ENCODE results near the gene STK11IP. TPM values are rescaled to one million over a fixed set of nuclear protein-coding genes. Genes with fewer than 3 reads are reported as not detected.

The STK11IP gene
- total and polyA plus RNA-seq, 9 of the 15 experiments (the other 6 are each of a cell fraction or from before 2014, with no cell fraction given), result 0.52 to 21.7 (median 5.6) TPM

DNA sequence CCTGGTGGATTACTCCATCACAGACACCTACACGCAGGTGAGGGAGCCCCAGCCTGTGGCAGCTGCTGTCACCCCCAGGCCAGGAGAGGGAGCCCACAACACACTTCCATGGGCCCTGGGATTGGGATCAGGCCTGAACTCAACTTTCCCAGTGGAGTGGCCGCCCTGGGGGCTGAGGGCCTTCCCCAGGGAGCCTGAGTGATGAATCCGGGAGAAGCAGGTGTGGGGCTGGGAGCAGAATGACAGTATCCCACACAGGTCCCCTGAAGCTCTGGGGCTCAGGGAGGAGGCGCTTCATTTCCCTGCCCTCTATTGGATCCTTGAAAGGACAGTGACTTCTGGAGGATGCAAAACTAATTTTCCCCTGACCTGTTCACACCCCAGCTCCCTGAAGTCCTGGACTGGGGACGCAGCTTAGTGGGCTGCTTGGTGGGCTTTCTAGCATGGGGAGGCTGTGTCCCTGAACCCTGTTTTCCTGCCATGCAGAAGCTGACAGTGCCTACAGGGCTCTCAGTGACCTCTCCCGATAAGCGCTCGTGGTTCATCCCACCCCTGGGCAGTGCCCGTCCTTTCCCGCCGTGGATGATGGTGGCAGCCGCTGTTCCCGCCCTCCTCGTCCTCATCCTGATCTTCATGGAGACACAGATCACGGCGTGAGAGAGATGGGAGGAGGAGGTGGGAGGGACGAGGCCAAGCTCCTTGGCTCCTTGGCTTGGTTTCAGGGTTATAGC, 40.7 kb downstream of the STK11IP start:
- POLR2A ChIA-PET, result interaction anchor here (0.9 kb wide), 1 partner anchor 12 kb away, joined by 3 read pairs; no protein-coding TSS in a partner anchor
- DNase-seq (ENCODE audit: extremely low read depth in 1 of 4, low spot score in 3 of 4), result no peak

More for the DNA sequence above, 40.7 kb downstream of the STK11IP start:
- H3K9me1 ChIP-seq (ENCODE audit: control insufficient read depth, insufficient read depth, low read length), result no peaks in the 10 kb centered on the region
- H3K4me3 ChIP-seq, result no peak overlapping the region
- intact Hi-C loops (cut with micrococcal nuclease) (no loop called here), in situ Hi-C loops (cut with MboI) (no loop called here)
- H2AFZ ChIP-seq (ENCODE audit: low read depth, low read length), result no peak overlapping the region
- 29% methylated on average over 8 of the region's 17 CpGs for WGBS (ENCODE audit: insufficient coverage, low coverage, missing lambda C conversion rate)
- no peak overlapping the region for H3K4me2 ChIP-seq (ENCODE audit: insufficient read depth, low read length)
- H3K27me3 ChIP-seq (ENCODE audit: control insufficient read depth in 2 of 2, insufficient read depth in 2 of 2, low read length in 2 of 2), result peaks cover 2 to 26% of the 10 kb centered on the region in 2 experiments; a peak in 3 of 5 replicates
- no peaks in the 10 kb centered on the region for H4K20me1 ChIP-seq (replicated peaks; ENCODE audit: control insufficient read depth, insufficient read depth, low read length)
- BruUV-seq (replicated peaks), result no TSS peak
- H3K79me2 ChIP-seq (ENCODE audit: control insufficient read depth, insufficient read depth, low read length), result no peaks in the 10 kb centered on the region
- H3K9me3 ChIP-seq (replicated peaks; ENCODE audit: control insufficient read depth, insufficient read depth, low read depth, low read length), result no peaks in the 10 kb centered on the region
- ATAC-seq (no peak), FAIRE-seq (no peak)
- no peaks in the 10 kb centered on the region for H3K36me3 ChIP-seq (ENCODE audit: control insufficient read depth, insufficient read depth, low read length)
- H3K4me1 ChIP-seq (replicated peaks in 1 of 2; ENCODE audit: control insufficient read depth in 2 of 2, insufficient read depth in 2 of 2, low read length in 2 of 2), result peaks cover 18 to 56% of the 10 kb centered on the region in 2 experiments; a peak in 4 of 5 replicates
- peak overlapping the region in 1 of 2 experiments; percentile 58; a peak in 1 of 4 replicates for H3K9ac ChIP-seq (ENCODE audit: insufficient read depth in 1 of 2, low read depth in 2 of 2, low read length in 2 of 2)
- CTCF ChIA-PET (ENCODE audit: low intra/inter-chr PET ratio), result no interaction called here
- TF ChIP-seq, protein P1, sequence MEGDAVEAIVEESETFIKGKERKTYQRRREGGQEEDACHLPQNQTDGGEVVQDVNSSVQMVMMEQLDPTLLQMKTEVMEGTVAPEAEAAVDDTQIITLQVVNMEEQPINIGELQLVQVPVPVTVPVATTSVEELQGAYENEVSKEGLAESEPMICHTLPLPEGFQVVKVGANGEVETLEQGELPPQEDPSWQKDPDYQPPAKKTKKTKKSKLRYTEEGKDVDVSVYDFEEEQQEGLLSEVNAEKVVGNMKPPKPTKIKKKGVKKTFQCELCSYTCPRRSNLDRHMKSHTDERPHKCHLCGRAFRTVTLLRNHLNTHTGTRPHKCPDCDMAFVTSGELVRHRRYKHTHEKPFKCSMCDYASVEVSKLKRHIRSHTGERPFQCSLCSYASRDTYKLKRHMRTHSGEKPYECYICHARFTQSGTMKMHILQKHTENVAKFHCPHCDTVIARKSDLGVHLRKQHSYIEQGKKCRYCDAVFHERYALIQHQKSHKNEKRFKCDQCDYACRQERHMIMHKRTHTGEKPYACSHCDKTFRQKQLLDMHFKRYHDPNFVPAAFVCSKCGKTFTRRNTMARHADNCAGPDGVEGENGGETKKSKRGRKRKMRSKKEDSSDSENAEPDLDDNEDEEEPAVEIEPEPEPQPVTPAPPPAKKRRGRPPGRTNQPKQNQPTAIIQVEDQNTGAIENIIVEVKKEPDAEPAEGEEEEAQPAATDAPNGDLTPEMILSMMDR (IDR thresholded peaks at IDR 0.05 in 2 of 3, conservative IDR thresholded peaks at IDR 0.05 in 1 of 3; ENCODE audit: insufficient read depth in 2 of 3, low read depth in 1 of 3, low read length in 3 of 3), result peak; percentile 18 to 49 (median 45); a peak in 4 of 6 replicates
- TF ChIP-seq MIER1 (IDR thresholded peaks at IDR 0.05; ENCODE audit: low read depth) (no peak), RAD21 (CRISPR knock-in tag; conservative IDR thresholded peaks at IDR 0.05 in 1 of 2, IDR thresholded peaks at IDR 0.05 in 1 of 2) (peak in 1 of 2 experiments; percentile 31; a peak in 2 of 4 replicates)
- no peak overlapping the region for H3K27ac ChIP-seq (ENCODE audit: extremely low read depth, low read depth, low read length)

Data from K562 (cell line).